Activated T-cell treated with anti-CD3 and anti-CD28 coated beads, Interleukin-2, amount 50 U/mL, for 48 hours (primary cell): ENCODE results near the gene TRIP10.
"Not testable (repeated sequence)": the region's sequence is repeated elsewhere in the genome, so short reads cannot be mapped to it uniquely, and the experiment has no call there.

Experiments used
- DNase-seq, 2 experiments: peaks; one replicate each; pipeline ENCODE4 v3.0.0-alpha.2; 2020

TRIP10 gene

GRCh38 chr19:6771648-6772027, 32.2 kb downstream of the TRIP10 start:
- DNase-seq = not testable (repeated sequence)

GRCh38 chr19:6772028-6772865, 32.8 kb downstream of the TRIP10 start, which contains the start of gene VAV1:
Gene VAV1, plus strand, starts transcription at chr19:6772708. Its CDS starts 100 bp downstream, at chr19:6772808.
- DNase-seq = peak; percentile 87 to 88

- no peak for DNase-seq
These were observed 33.4 kb downstream of the TRIP10 start for GRCh38 chr19:6772866-6773322.

GRCh38 chr19:6773323-6773931, 33.9 kb downstream of the TRIP10 start:
- peak; percentile 80 for DNase-seq

GRCh38 chr19:6774821-6775707, 35.6 kb downstream of the TRIP10 start:
- no peak for DNase-seq

GRCh38 chr19:6776045-6776444, 36.6 kb downstream of the TRIP10 start:
- DNase-seq = not testable (repeated sequence)

GRCh38 chr19:6776999-6777398, 37.5 kb downstream of the TRIP10 start:
- no peak for DNase-seq

- DNase-seq = no peak
These were observed 38.0 kb downstream of the TRIP10 start for GRCh38 chr19:6777434-6777833.

- DNase-seq = no peak
These were observed 38.9 kb downstream of the TRIP10 start for GRCh38 chr19:6778386-6778785.

- no peak for DNase-seq
These were observed 39.7 kb downstream of the TRIP10 start for GRCh38 chr19:6779206-6779605.

- DNase-seq = no peak
These were observed 47.9 kb downstream of the TRIP10 start for GRCh38 chr19:6787393-6787792.

- DNase-seq = no peak
These were observed 49.4 kb downstream of the TRIP10 start for GRCh38 chr19:6788896-6789295.

- DNase-seq = no peak
These were observed 51.0 kb downstream of the TRIP10 start for GRCh38 chr19:6790194-6791128.

GRCh38 chr19:6791237-6791636, 51.8 kb downstream of the TRIP10 start:
- no peak for DNase-seq

- no peak for DNase-seq
These were observed 53.9 kb downstream of the TRIP10 start for GRCh38 chr19:6793411-6793810.

- DNase-seq = no peak
These were observed 54.5 kb downstream of the TRIP10 start for GRCh38 chr19:6793973-6794372.

GRCh38 chr19:6794686-6795431, 55.4 kb downstream of the TRIP10 start:
- no peak for DNase-seq

- no peak for DNase-seq
These were observed 56.8 kb downstream of the TRIP10 start for GRCh38 chr19:6796278-6796677.

- no peak for DNase-seq
These were observed 58.2 kb downstream of the TRIP10 start for GRCh38 chr19:6797646-6798045.

GRCh38 chr19:6800160-6800790, 60.8 kb downstream of the TRIP10 start:
- DNase-seq = not testable (repeated sequence)

GRCh38 chr19:6800991-6801484, 61.6 kb downstream of the TRIP10 start:
- DNase-seq = peak; percentile 36 to 48
